HG02973 (cell line): ENCODE results near the gene NLRP11.
"Not testable (repeated sequence)": the region's sequence is repeated elsewhere in the genome, so short reads cannot be mapped to it uniquely, and the experiment has no call there.

Experiments used
- ATAC-seq: cut with Tn5 transposase; IDR thresholded peaks from one replicate; pipeline ENCODE4 v1.9.1; 2021; ENCODE audit warnings: moderate library complexity; ENCODE audit not compliant: unreplicated experiment

The NLRP11 gene

GRCh38 chr19:55781112-55781511, 50.7 kb downstream of the NLRP11 start:
- no peak for ATAC-seq

- ATAC-seq, result no peak
Measured at GRCh38 chr19:55778331-55778730, 53.5 kb downstream of the NLRP11 start.

- ATAC-seq, result no peak
Measured at GRCh38 chr19:55777528-55777927, 54.3 kb downstream of the NLRP11 start.

- not testable (repeated sequence) for ATAC-seq
Measured at GRCh38 chr19:55769632-55770031, 62.2 kb downstream of the NLRP11 start.

GRCh38 chr19:55768818-55769217, 63.0 kb downstream of the NLRP11 start, which contains the start of gene RFPL4AL1:
TSS of gene RFPL4AL1 (plus strand) at chr19:55769118. CDS start at chr19:55771805, 2,687 bp downstream.
- not testable (repeated sequence) for ATAC-seq

- no peak for ATAC-seq
Measured at GRCh38 chr19:55766466-55766865, 65.3 kb downstream of the NLRP11 start.

GRCh38 chr19:55758797-55759196, 73.0 kb downstream of the NLRP11 start, which contains the start of gene RFPL4A:
TSS of gene RFPL4A (plus strand) at chr19:55759097. CDS start at chr19:55761801, 2,704 bp downstream.
- not testable (repeated sequence) for ATAC-seq

- ATAC-seq, result not testable (repeated sequence)
Measured at GRCh38 chr19:55756808-55757207, 75.0 kb downstream of the NLRP11 start.

GRCh38 chr19:55753401-55753800, 78.4 kb downstream of the NLRP11 start:
- no peak for ATAC-seq

GRCh38 chr19:55750715-55751114, 81.1 kb downstream of the NLRP11 start:
- no peak for ATAC-seq

GRCh38 chr19:55738302-55738701, 93.5 kb downstream of the NLRP11 start, which contains the start of gene NLRP9:
TSS of gene NLRP9 (minus strand) at chr19:55738402. CDS start at chr19:55738374, 28 bp downstream.
- ATAC-seq, result no peak
